PC-9 (cell line): ENCODE data around the gene DACT2. TPM values are rescaled to one million over a fixed set of nuclear protein-coding genes. Genes with fewer than 3 reads are reported as not detected.

ENCODE experiments used
- BruUV-seq: library from RNA; stranded (reverse); fragments of 400-500 nt; replicated peaks from 2 replicates; lab custom pipeline; 2021; lab: Mats Ljungman, UMichigan
- CTCF ChIA-PET: fragments of 300-600 bp; sonication (Branson Sonifier 250); formaldehyde crosslinking; loops from one replicate; lab custom pipeline; 2022; ENCODE audit warnings: antibody characterized with exemption; lab: Charles Lee
- POLR2A ChIA-PET: fragments of 300-600 bp; sonication (Branson Sonifier 250); formaldehyde crosslinking; loops from one replicate; lab custom pipeline; 2022; ENCODE audit warnings: antibody characterized with exemption; ENCODE audit not compliant: unreplicated experiment; lab: Charles Lee
- DNase-seq, 2 experiments: peaks; one replicate each; pipeline versions ENCODE4 v3.0.0 to v3.0.0-alpha.2; 2015 to 2022; ENCODE audit warnings: mixed read lengths in 1 of 2
- H2AFZ ChIP-seq: fragments of 200-600 bp; sonication (generic); 2 replicates; pipeline ENCODE4 v1.8.1; 2017; ENCODE audit warnings: antibody characterized with exemption
- H3F3A ChIP-seq: fragments of 200-600 bp; sonication (generic); 2 replicates; pipeline ENCODE4 v1.8.1; 2017; ENCODE audit warnings: antibody characterized with exemption, mild to moderate bottlenecking, low read depth; ENCODE audit not compliant: insufficient read depth
- H3K27ac ChIP-seq: fragments of 200-600 bp; sonication (generic); 2 replicates; pipeline ENCODE4 v1.6.1; 2016; ENCODE audit warnings: mixed run types
- H3K27me3 ChIP-seq: fragments of 200-600 bp; sonication (generic); 2 replicates; pipeline ENCODE4 v1.6.1; 2016; ENCODE audit warnings: low read depth, mixed run types; ENCODE audit not compliant: insufficient read depth
- H3K36me3 ChIP-seq: fragments of 200-600 bp; sonication (generic); 2 replicates; pipeline ENCODE4 v1.6.1; 2016; ENCODE audit warnings: low read depth, mixed run types
- H3K4me1 ChIP-seq: fragments of 200-600 bp; sonication (generic); replicated peaks from 2 replicates; pipeline ENCODE4 v1.6.1; 2016; ENCODE audit warnings: mixed run types; ENCODE audit not compliant: insufficient read depth
- H3K4me2 ChIP-seq: fragments of 200-600 bp; sonication (generic); 2 replicates; pipeline ENCODE4 v1.6.1; 2017; ENCODE audit warnings: mixed run types
- H3K4me3 ChIP-seq: fragments of 200-600 bp; sonication (generic); 2 replicates; pipeline ENCODE4 v1.6.1; 2016; ENCODE audit warnings: mixed run types
- H3K79me2 ChIP-seq: fragments of 200-600 bp; sonication (generic); 2 replicates; pipeline ENCODE4 v1.6.1; 2017; ENCODE audit warnings: low read depth, mixed run types
- H3K9me2 ChIP-seq: fragments of 200-600 bp; sonication (generic); 2 replicates; pipeline ENCODE4 v1.8.1; 2017; ENCODE audit warnings: mild to moderate bottlenecking; ENCODE audit not compliant: insufficient read depth
- H3K9me3 ChIP-seq: fragments of 200-600 bp; sonication (generic); 2 replicates; pipeline ENCODE4 v1.8.1; 2016; ENCODE audit warnings: low read depth; ENCODE audit not compliant: insufficient read depth
- H4K20me1 ChIP-seq: fragments of 200-600 bp; sonication (generic); 2 replicates; pipeline ENCODE4 v1.8.1; 2017; ENCODE audit not compliant: insufficient read depth
- CTCF ChIP-seq: fragments of 200-600 bp; sonication (generic); conservative IDR thresholded peaks from 2 replicates; pipeline ENCODE4 v1.6.1; 2017; ENCODE audit warnings: mixed run types, antibody characterized with exemption, mild to moderate bottlenecking, moderate library complexity
- EZH2 ChIP-seq: fragments of 200-600 bp; sonication (generic); IDR thresholded peaks from 2 replicates; pipeline ENCODE4 v1.8.0; 2017; ENCODE audit warnings: antibody characterized with exemption, low read depth
- intact Hi-C: fragments of 100-400 bp; cut with micrococcal nuclease; formaldehyde crosslinking; loops from one replicate; pipeline ENCODE4 v1.10.0; 2022; ENCODE audit not compliant: unreplicated experiment
- total RNA-seq: library from RNA; stranded (reverse); gene quantifications from 2 replicates; pipeline ENCODE4 v1.2.3, GENCODE V29; 2021

Gene DACT2
- total RNA-seq, 1 experiment from 2014 or later: not detected

GRCh38 chr6:168311410-168312124 is 8.0 kb downstream of the DACT2 start:
- Histone ChIP-seq H3K27me3 (peaks cover 95% of the 10 kb centered on the region), H3F3A (no peaks in the 10 kb centered on the region), H4K20me1 (no peaks in the 10 kb centered on the region), H2AFZ (no peak overlapping the region), H3K36me3 (no peaks in the 10 kb centered on the region), H3K9me3 (no peaks in the 10 kb centered on the region), H3K9me2 (no peaks in the 10 kb centered on the region), H3K4me1 (no peaks in the 10 kb centered on the region), H3K27ac (no peak overlapping the region), H3K4me2 (no peak overlapping the region), H3K79me2 (no peaks in the 10 kb centered on the region), H3K4me3 (no peak overlapping the region)
- DNase-seq: no peak
- CTCF ChIA-PET: no interaction called here
- TF ChIP-seq CTCF: no peak
- TF ChIP-seq EZH2: no peak
- BruUV-seq: no TSS peak
- intact Hi-C loops: no loop called here
- POLR2A ChIA-PET: no interaction called here

- H3K9me2 ChIP-seq: no peaks in the 10 kb centered on the region
- no peaks in the 10 kb centered on the region for H3K36me3 ChIP-seq
- H3K9me3 ChIP-seq: no peaks in the 10 kb centered on the region
- BruUV-seq: no TSS peak
- H2AFZ ChIP-seq: no peak overlapping the region
- H3K4me2 ChIP-seq: no peak overlapping the region
- no peak overlapping the region for H3K4me3 ChIP-seq
- ChIA-PET POLR2A (no interaction called here), CTCF (no interaction called here)
- no peak overlapping the region for H3K27ac ChIP-seq
- DNase-seq: no peak
- H3K79me2 ChIP-seq: no peaks in the 10 kb centered on the region
- no peaks in the 10 kb centered on the region for H3K4me1 ChIP-seq
- H3K27me3 ChIP-seq: peaks cover 99% of the 10 kb centered on the region
- intact Hi-C loops: no loop called here
- TF ChIP-seq CTCF (no peak), EZH2 (no peak)
- H4K20me1 ChIP-seq: no peaks in the 10 kb centered on the region
- H3F3A ChIP-seq: no peaks in the 10 kb centered on the region
These were observed 8.6 kb downstream of the DACT2 start for GRCh38 chr6:168310945-168311344.

- Histone ChIP-seq H3K79me2 (no peaks in the 10 kb centered on the region), H4K20me1 (no peaks in the 10 kb centered on the region), H3K4me2 (no peak overlapping the region), H3K4me3 (no peak overlapping the region), H3K9me2 (no peaks in the 10 kb centered on the region), H2AFZ (no peak overlapping the region), H3K27me3 (peaks cover 99% of the 10 kb centered on the region), H3K36me3 (no peaks in the 10 kb centered on the region), H3K4me1 (no peaks in the 10 kb centered on the region), H3K27ac (no peak overlapping the region), H3F3A (no peaks in the 10 kb centered on the region), H3K9me3 (no peaks in the 10 kb centered on the region)
- no peak for DNase-seq
- no peak for TF ChIP-seq EZH2
- TF ChIP-seq CTCF: no peak
- BruUV-seq: no TSS peak
- ChIA-PET POLR2A (no interaction called here), CTCF (no interaction called here)
- intact Hi-C loops: no loop called here
These were observed 9.2 kb downstream of the DACT2 start for GRCh38 chr6:168310403-168310802.
